Activated naive CD4-positive, alpha-beta T cell treated with anti-CD3 and anti-CD28 coated beads for 36 hours (primary cell): Measurements from ENCODE around the gene GGT1. TPM values are rescaled to one million over a fixed set of nuclear protein-coding genes. Genes with fewer than 3 reads are reported as not detected.
"Not testable (repeated sequence)": the region's sequence is repeated elsewhere in the genome, so short reads cannot be mapped to it uniquely, and the experiment has no call there.

Source experiments
- CTCF ChIA-PET: fragments of 350-600 bp; sonication (Branson Sonifier 250); formaldehyde crosslinking; loops from one replicate; lab custom pipeline; 2021; ENCODE audit warnings: antibody characterized with exemption; lab: Charles Lee
- DNase-seq: peaks from one replicate; pipeline ENCODE4 v3.0.0-alpha.2; 2020
- H3K27ac Mint-ChIP-seq: one replicate; pipeline ENCODE4 v1.8.0; 2021; ENCODE audit warnings: mild to moderate bottlenecking, mixed read lengths
- H3K27me3 Mint-ChIP-seq: one replicate; pipeline ENCODE4 v1.8.0; 2021; ENCODE audit warnings: low read depth, mixed read lengths
- H3K36me3 Mint-ChIP-seq: one replicate; pipeline ENCODE4 v1.8.0; 2021; ENCODE audit warnings: low read depth, mixed read lengths
- H3K4me1 Mint-ChIP-seq: one replicate; pipeline ENCODE4 v1.8.0; 2021; ENCODE audit warnings: low read depth, mixed read lengths
- H3K4me3 Mint-ChIP-seq: one replicate; pipeline ENCODE4 v1.8.0; 2021; ENCODE audit warnings: mild to moderate bottlenecking, moderate library complexity, mixed read lengths
- H3K9me3 Mint-ChIP-seq: one replicate; pipeline ENCODE4 v1.8.0; 2021; ENCODE audit warnings: mixed read lengths
- intact Hi-C: fragments of 100-400 bp; cut with micrococcal nuclease; formaldehyde crosslinking; loops from one replicate; pipeline ENCODE4 v1.15.1; 2023
- total RNA-seq, 2 experiments: library from RNA; stranded (reverse); gene quantifications; one replicate each; pipeline ENCODE4 v1.2.3, GENCODE V29; 2021

Gene GGT1
- total RNA-seq, 2 experiments from 2014 or later, result 15.5 to 16.1 TPM

- H3K9me3 Mint-ChIP-seq, DNase-seq, H3K27me3 Mint-ChIP-seq, intact Hi-C loops, H3K36me3 Mint-ChIP-seq, CTCF ChIA-PET: not testable (repeated sequence)
- peaks cover 13% of the 10 kb centered on the region for H3K4me1 Mint-ChIP-seq
- H3K4me3 Mint-ChIP-seq, result peak overlapping the region; percentile 87
- peak overlapping the region; percentile 24 for H3K27ac Mint-ChIP-seq
These were observed 5.3 kb downstream of the GGT1 start for GRCh38 chr22:24608327-24608726.

GRCh38 chr22:24609888-24610287 lies 6.9 kb downstream of the GGT1 start:
- H3K4me3 Mint-ChIP-seq, H3K4me1 Mint-ChIP-seq, DNase-seq, H3K36me3 Mint-ChIP-seq, CTCF ChIA-PET, intact Hi-C loops, H3K9me3 Mint-ChIP-seq, H3K27ac Mint-ChIP-seq, H3K27me3 Mint-ChIP-seq: not testable (repeated sequence)

GRCh38 chr22:24614794-24615193 lies 11.8 kb downstream of the GGT1 start:
- H3K4me1 Mint-ChIP-seq, H3K27ac Mint-ChIP-seq, H3K4me3 Mint-ChIP-seq, H3K9me3 Mint-ChIP-seq, intact Hi-C loops, DNase-seq, CTCF ChIA-PET, H3K27me3 Mint-ChIP-seq, H3K36me3 Mint-ChIP-seq: not testable (repeated sequence)

GRCh38 chr22:24621244-24621643 lies 18.3 kb downstream of the GGT1 start:
- H3K9me3 Mint-ChIP-seq, H3K36me3 Mint-ChIP-seq, H3K4me1 Mint-ChIP-seq, intact Hi-C loops, H3K27ac Mint-ChIP-seq, CTCF ChIA-PET, H3K4me3 Mint-ChIP-seq, DNase-seq, H3K27me3 Mint-ChIP-seq: not testable (repeated sequence)

- DNase-seq, H3K27me3 Mint-ChIP-seq, H3K36me3 Mint-ChIP-seq, H3K4me3 Mint-ChIP-seq, H3K9me3 Mint-ChIP-seq, H3K27ac Mint-ChIP-seq, H3K4me1 Mint-ChIP-seq, CTCF ChIA-PET, intact Hi-C loops: not testable (repeated sequence)
These were observed 19.6 kb downstream of the GGT1 start for GRCh38 chr22:24622596-24622995.

GRCh38 chr22:24627911-24628310 lies 24.9 kb downstream of the GGT1 start:
- H3K9me3 Mint-ChIP-seq, intact Hi-C loops, H3K27ac Mint-ChIP-seq, CTCF ChIA-PET, H3K27me3 Mint-ChIP-seq, H3K4me1 Mint-ChIP-seq, H3K4me3 Mint-ChIP-seq, DNase-seq, H3K36me3 Mint-ChIP-seq: not testable (repeated sequence)

GRCh38 chr22:24629069-24629468 lies 26.1 kb downstream of the GGT1 start:
- H3K4me1 Mint-ChIP-seq, H3K27ac Mint-ChIP-seq, intact Hi-C loops, H3K36me3 Mint-ChIP-seq, CTCF ChIA-PET, H3K9me3 Mint-ChIP-seq, H3K4me3 Mint-ChIP-seq, H3K27me3 Mint-ChIP-seq: not testable (repeated sequence)
- peak; percentile 19 for DNase-seq

GRCh38 chr22:24630812-24631427 lies 27.9 kb downstream of the GGT1 start:
- H3K4me1 Mint-ChIP-seq, result peaks cover 17% of the 10 kb centered on the region
- H3K27me3 Mint-ChIP-seq, CTCF ChIA-PET, H3K27ac Mint-ChIP-seq, H3K36me3 Mint-ChIP-seq, H3K9me3 Mint-ChIP-seq, intact Hi-C loops, H3K4me3 Mint-ChIP-seq, DNase-seq: not testable (repeated sequence)

GRCh38 chr22:24631430-24632122 lies 28.6 kb downstream of the GGT1 start:
- H3K4me3 Mint-ChIP-seq, intact Hi-C loops, H3K27ac Mint-ChIP-seq, H3K27me3 Mint-ChIP-seq, H3K36me3 Mint-ChIP-seq, H3K9me3 Mint-ChIP-seq, CTCF ChIA-PET, DNase-seq: not testable (repeated sequence)
- peaks cover 20% of the 10 kb centered on the region for H3K4me1 Mint-ChIP-seq

GRCh38 chr22:24632642-24633041 lies 29.6 kb downstream of the GGT1 start:
- intact Hi-C loops, H3K4me3 Mint-ChIP-seq, H3K9me3 Mint-ChIP-seq, DNase-seq, H3K27me3 Mint-ChIP-seq, CTCF ChIA-PET, H3K36me3 Mint-ChIP-seq, H3K27ac Mint-ChIP-seq: not testable (repeated sequence)
- H3K4me1 Mint-ChIP-seq, result peaks cover 21% of the 10 kb centered on the region

- DNase-seq, H3K4me3 Mint-ChIP-seq, H3K27ac Mint-ChIP-seq, intact Hi-C loops, CTCF ChIA-PET, H3K9me3 Mint-ChIP-seq, H3K27me3 Mint-ChIP-seq, H3K36me3 Mint-ChIP-seq: not testable (repeated sequence)
- H3K4me1 Mint-ChIP-seq, result peaks cover 21% of the 10 kb centered on the region
These were observed 30.4 kb downstream of the GGT1 start for GRCh38 chr22:24633231-24634023.

GRCh38 chr22:24634776-24635389 lies 31.9 kb downstream of the GGT1 start:
- H3K9me3 Mint-ChIP-seq, intact Hi-C loops, H3K27me3 Mint-ChIP-seq, H3K27ac Mint-ChIP-seq, H3K36me3 Mint-ChIP-seq, CTCF ChIA-PET, H3K4me3 Mint-ChIP-seq: not testable (repeated sequence)
- peaks cover 21% of the 10 kb centered on the region for H3K4me1 Mint-ChIP-seq
- DNase-seq, result peak; percentile 46
